LHCN-M2 (cell line): ENCODE data around the gene OOSP4A. TPM values are rescaled to one million over a fixed set of nuclear protein-coding genes. Genes with fewer than 3 reads are reported as not detected.

ENCODE experiments used
- DNase-seq: peaks from one replicate; pipeline ENCODE4 v3.0.0-alpha.2; 2012; ENCODE audit warnings: low read depth
- polyA plus RNA-seq: library from polyadenylated mRNA; unstranded; fragments of >200 nt; gene quantifications from one replicate; pipeline ENCODE4 v1.2.1, GENCODE V29; 2012; ENCODE audit warnings: missing spikeins
- total RNA-seq: library from RNA; depleted of rRNA; stranded (reverse); fragments of >200 nt; gene quantifications from 2 replicates; pipeline ENCODE4 v1.2.3, GENCODE V29; 2014; rRNA removed

The OOSP4A gene
- total RNA-seq, result not detected in 2 replicates
- polyA plus RNA-seq, result not detected

- no peak for DNase-seq
Observed at GRCh38 chr11:59963733-59964132, at the start of gene OOSP4A. Gene OOSP4A, plus strand, starts transcription at chr11:59964033. Its CDS starts 0 bp downstream, at chr11:59964033.

GRCh38 chr11:59918480-59918879, 45.4 kb upstream of the OOSP4A start:
- peak; percentile 6 for DNase-seq

- DNase-seq, result peak; percentile 49
Observed at GRCh38 chr11:59918987-59919589, 44.7 kb upstream of the OOSP4A start.

- DNase-seq, result no peak
Observed at GRCh38 chr11:59923813-59924212, 40.0 kb upstream of the OOSP4A start.

- DNase-seq, result no peak
Observed at GRCh38 chr11:59931688-59932087, 32.1 kb upstream of the OOSP4A start.

GRCh38 chr11:59938132-59938531, 25.7 kb upstream of the OOSP4A start, which contains the start of gene OOSP1:
Gene OOSP1, plus strand, starts transcription at chr11:59938432. Its CDS starts 23 bp downstream, at chr11:59938455.
- DNase-seq, result no peak

- DNase-seq, result no peak
Observed at GRCh38 chr11:59938718-59939117, 25.1 kb upstream of the OOSP4A start.

- no peak for DNase-seq
Observed at GRCh38 chr11:59939482-59939881, 24.4 kb upstream of the OOSP4A start.

GRCh38 chr11:59941091-59941490, 22.7 kb upstream of the OOSP4A start:
- DNase-seq, result no peak

GRCh38 chr11:59943997-59944714, 19.7 kb upstream of the OOSP4A start:
- DNase-seq, result no peak

GRCh38 chr11:59944720-59945119, 19.1 kb upstream of the OOSP4A start:
- no peak for DNase-seq

- no peak for DNase-seq
Observed at GRCh38 chr11:59953463-59954218, 10.2 kb upstream of the OOSP4A start.

- no peak for DNase-seq
Observed at GRCh38 chr11:59954219-59954847, 9.5 kb upstream of the OOSP4A start.

- no peak for DNase-seq
Observed at GRCh38 chr11:59957094-59957493, 6.7 kb upstream of the OOSP4A start.

GRCh38 chr11:59960502-59961381, 3.1 kb upstream of the OOSP4A start:
- no peak for DNase-seq

GRCh38 chr11:59962107-59962482, 1.7 kb upstream of the OOSP4A start:
- DNase-seq, result no peak

- DNase-seq, result no peak
Observed at GRCh38 chr11:59965424-59965823, 1.6 kb downstream of the OOSP4A start.

- no peak for DNase-seq
Observed at GRCh38 chr11:59966201-59966600, 2.4 kb downstream of the OOSP4A start.

- no peak for DNase-seq
Observed at GRCh38 chr11:59967677-59968394, 4.0 kb downstream of the OOSP4A start.

GRCh38 chr11:59968395-59968783, 4.6 kb downstream of the OOSP4A start:
- no peak for DNase-seq
